ACC112 (cell line): ENCODE results near the gene CASQ2.

Experiments used
- H2AFZ ChIP-seq: fragments of 200-600 bp; sonication (generic); one replicate; pipeline ENCODE4 v1.6.0; 2017; ENCODE audit warnings: antibody characterized with exemption, low read length; ENCODE audit not compliant: unreplicated experiment
- H3K27ac ChIP-seq: fragments of 200-600 bp; sonication (generic); 2 replicates; pipeline ENCODE4 v1.5.1; 2014; ENCODE audit warnings: low read depth, mild to moderate bottlenecking, antibody characterized with exemption, low read length, moderate library complexity
- H3K27me3 ChIP-seq: fragments of 200-600 bp; sonication (generic); 2 replicates; pipeline ENCODE4 v1.6.1; 2014; ENCODE audit warnings: mild to moderate bottlenecking, antibody characterized with exemption, low read length, moderate library complexity, mixed read lengths; ENCODE audit not compliant: insufficient read depth
- H3K36me3 ChIP-seq: fragments of 200-600 bp; sonication (generic); 2 replicates; pipeline ENCODE4 v1.6.1; 2016; ENCODE audit warnings: mild to moderate bottlenecking, antibody characterized with exemption, low read length, moderate library complexity, mixed read lengths; ENCODE audit not compliant: insufficient read depth
- H3K4me1 ChIP-seq: fragments of 200-600 bp; sonication (generic); one replicate; pipeline ENCODE4 v1.6.1; 2016; ENCODE audit warnings: low read length, mixed read lengths; ENCODE audit not compliant: insufficient read depth, unreplicated experiment, control insufficient read depth
- H3K4me3 ChIP-seq: fragments of 200-600 bp; sonication (generic); 2 replicates; pipeline ENCODE4 v1.5.1; 2014; ENCODE audit warnings: mild to moderate bottlenecking, low read depth, low read length
- H3K79me2 ChIP-seq: fragments of 200-600 bp; sonication (generic); one replicate; pipeline ENCODE4 v1.6.0; 2016; ENCODE audit warnings: low read length; ENCODE audit not compliant: control insufficient read depth, unreplicated experiment, insufficient read depth

CASQ2 gene

DNA sequence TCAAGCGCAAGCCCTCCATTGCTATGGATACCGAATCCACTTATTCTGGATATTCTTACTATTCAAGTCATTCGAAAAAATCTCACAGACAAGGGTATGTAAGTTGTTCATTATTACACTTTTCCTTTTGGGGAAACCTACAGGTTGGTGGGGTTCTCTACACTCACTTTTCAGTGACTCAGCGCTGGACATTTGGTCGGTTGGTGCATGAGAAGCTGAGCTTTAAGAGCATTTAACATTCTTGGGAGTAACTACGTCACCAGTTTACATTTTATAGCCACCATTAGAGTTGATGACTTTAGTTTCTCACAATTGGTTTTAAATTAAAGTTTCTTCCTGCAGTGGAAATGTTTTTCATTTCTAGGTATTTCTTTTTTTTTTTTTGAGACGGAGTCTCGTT is 117.1 kb downstream of the CASQ2 start:
- H3K4me3 ChIP-seq: no peak overlapping the region
- no peaks in the 10 kb centered on the region for H3K27me3 ChIP-seq
- H3K79me2 ChIP-seq: peaks cover 48% of the 10 kb centered on the region
- peaks cover 6% of the 10 kb centered on the region for H3K36me3 ChIP-seq
- peaks cover 14% of the 10 kb centered on the region for H3K4me1 ChIP-seq
- no peak overlapping the region for H2AFZ ChIP-seq
- H3K27ac ChIP-seq: no peak overlapping the region

DNA sequence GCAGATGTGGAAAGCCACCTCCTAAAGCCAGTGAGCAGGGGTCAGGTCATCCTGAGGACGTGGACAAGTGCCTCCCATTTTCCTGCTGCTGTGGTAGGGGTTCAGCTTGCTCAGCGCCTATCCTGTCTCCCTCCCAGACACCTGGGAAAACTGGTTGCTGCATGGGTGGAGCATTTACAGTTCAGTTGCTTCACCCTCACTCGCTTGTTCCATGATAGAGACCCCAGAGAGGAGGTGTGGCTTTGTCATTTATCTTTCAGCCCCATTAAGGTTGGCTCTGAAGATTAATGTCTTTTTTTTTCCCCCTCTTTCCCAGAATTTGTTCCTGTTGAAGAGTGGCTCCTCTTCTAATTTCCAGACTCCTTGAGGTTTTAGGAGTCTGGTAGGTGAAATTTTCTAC is 117.6 kb downstream of the CASQ2 start:
- peaks cover 48% of the 10 kb centered on the region for H3K79me2 ChIP-seq
- peaks cover 14% of the 10 kb centered on the region for H3K4me1 ChIP-seq
- peaks cover 6% of the 10 kb centered on the region for H3K36me3 ChIP-seq
- no peak overlapping the region for H3K4me3 ChIP-seq
- no peaks in the 10 kb centered on the region for H3K27me3 ChIP-seq
- no peak overlapping the region for H3K27ac ChIP-seq
- H2AFZ ChIP-seq: no peak overlapping the region
